Suppressor macrophage treated with lipopolysaccharide for 1 hour (primary cell): ENCODE results near the gene TOM1L2.
A peak's percentile ranks its signal among the peaks of the same experiment; 100 is the strongest.

Experiments used
- DNase-seq, 3 donors: peaks; one replicate each; pipeline ENCODE4 v3.0.0-alpha.2; 2020 to 2022

Gene TOM1L2

DNA sequence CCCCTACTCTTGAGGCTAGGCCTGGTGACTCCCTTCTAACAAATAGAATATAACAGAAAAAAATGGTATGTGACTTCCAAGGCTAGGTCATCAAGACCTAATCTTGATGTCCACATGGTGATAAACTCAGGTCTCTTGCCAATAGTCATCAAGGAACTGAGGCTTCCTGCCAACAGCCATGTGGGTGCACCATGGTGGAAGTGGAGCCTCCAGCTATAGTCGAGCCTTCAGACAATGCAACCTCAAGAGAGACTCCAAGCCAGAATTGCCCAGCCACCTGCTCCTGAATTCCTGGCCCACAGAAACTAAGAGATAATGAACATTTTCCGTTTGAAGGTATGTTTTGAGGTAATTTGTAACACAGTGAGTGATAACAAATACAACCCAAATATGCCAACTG, 79.5 kb downstream of the TOM1L2 start:
- no peak for DNase-seq

DNA sequence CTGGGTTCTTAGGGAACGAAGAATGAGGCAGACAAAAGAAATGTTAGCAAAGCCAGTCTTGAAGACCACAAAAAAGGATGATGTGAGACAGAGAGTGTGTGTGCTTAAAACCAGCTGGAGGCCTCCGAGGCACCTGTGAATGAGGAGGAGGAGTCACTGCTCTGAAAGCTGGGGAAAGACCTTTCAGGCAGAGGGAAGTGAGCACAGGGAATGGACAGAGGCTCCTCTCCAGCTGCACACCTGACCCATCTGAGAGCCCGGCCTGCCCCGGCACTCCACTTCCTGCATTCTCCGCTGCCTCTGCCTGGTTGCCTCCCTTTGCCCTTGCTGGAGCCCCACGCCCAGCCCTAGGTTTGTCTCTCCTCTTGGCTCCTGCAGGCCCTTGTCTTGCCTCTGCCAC, 80.2 kb downstream of the TOM1L2 start:
- no peak for DNase-seq

DNA sequence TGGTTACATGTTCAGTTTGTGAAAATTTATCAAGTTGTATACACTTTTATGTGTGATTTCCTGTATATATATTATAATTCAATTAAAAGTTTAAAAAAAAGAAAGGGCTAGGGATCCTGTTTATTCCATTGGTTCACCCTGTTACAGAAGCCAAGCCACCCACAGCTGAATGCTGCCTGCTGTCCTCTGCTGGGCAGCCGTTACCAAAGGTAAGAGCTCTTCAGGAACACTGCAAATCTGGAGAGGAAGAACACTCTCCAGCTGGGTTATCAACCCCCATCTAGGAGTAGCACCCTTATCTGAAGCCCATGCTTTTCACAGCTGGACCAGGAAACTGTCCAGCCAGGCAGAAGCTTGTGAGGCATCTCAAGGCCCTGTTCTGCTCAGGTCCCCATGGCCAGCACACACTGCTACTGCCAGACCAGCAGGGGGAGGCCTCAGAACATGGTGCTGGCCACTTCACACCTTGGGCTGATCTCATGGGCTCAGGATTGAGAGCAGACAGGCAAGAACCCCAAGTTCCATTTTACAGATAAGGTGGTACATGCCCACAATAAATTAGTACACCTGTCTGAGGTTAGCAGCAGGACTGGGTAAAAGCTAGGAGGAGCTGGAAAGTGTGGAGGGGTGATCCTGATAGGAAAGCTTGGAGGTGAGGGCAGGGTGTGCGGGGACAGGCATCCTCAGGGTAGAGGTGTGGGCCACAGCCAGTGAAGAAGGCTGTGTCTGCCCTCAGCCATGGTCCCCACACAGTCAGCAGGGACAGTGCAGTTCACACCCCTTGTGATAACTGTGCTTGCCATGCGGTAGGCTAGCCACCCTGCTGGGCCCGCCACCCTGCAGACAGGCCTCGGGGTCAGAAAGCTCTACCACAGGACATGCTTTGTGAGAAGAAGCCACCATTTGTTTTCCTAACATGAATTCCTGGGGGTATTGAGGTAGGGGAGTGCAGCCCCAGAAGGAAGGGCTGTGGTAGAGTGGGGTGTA, 81.1 kb downstream of the TOM1L2 start:
- peak; percentile 65 to 75 (median 70) for DNase-seq

DNA sequence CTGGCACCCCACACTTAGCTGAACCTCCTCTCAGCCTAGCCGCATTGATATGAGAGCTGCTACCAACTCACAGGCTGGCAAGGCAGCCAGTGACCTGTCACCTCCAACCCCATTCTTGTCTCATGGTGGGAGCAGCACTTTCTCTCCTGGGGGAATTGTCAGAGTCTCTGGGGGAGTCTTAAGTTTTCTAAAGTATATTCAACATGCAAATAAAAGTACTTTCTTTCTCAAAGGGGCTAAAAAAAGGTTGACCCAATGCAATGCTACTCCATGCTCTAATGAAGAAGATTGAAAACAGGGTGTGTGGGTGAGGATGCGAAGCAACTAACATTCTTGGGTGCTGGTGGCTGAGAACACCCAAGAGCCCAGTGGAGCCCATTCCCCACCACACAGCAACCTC, 82.3 kb downstream of the TOM1L2 start:
- DNase-seq: no peak

DNA sequence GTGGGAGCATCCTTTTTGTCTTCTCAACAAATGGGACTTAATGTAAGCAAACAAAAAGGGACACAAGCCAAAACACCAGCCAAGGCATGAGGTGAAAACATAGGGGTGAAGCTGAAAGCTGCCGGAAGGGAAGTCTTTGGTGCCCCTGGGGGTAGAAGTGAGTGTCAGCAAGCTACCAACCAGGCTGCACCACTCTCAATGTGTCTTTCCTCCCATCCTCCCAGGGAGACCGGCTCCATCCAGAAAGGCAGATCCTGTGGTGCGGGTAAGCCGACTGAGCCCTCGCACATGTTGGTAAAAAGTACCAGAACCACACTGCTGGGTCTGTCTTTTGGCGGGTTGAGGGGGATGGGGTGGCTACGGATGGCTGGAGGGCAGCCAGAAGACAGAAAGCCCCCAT, 83.4 kb downstream of the TOM1L2 start:
- no peak for DNase-seq

DNA sequence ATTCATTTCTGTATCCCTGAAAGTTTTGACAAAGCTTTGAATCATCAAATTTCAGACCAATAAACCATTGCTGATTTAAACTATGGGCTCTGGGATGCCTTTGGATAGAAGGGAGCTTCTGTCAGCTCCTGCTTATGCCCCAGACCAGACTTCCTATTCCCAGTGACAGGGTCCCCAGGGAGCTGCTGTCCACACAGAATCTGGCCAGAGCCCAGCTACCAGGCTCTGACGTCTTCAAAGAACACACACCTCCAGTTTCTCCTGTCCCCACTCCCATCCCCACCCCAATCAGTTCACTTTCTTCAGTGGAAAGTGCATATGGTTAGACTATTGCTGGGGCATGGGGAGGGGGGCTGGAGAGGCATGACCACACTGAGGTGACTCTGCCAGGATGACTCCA, 83.8 kb downstream of the TOM1L2 start:
- DNase-seq: no peak

GRCh38 chr17:17887752-17888304, 84.4 kb downstream of the TOM1L2 start:
- no peak for DNase-seq

GRCh38 chr17:17886726-17887125, 85.5 kb downstream of the TOM1L2 start:
- no peak for DNase-seq

GRCh38 chr17:17886226-17886625, 86.0 kb downstream of the TOM1L2 start:
- DNase-seq: no peak

GRCh38 chr17:17884391-17885357, 87.5 kb downstream of the TOM1L2 start:
- DNase-seq: no peak

- no peak for DNase-seq
Measured at GRCh38 chr17:17883801-17884200, 88.4 kb downstream of the TOM1L2 start.

- DNase-seq: no peak
Measured at GRCh38 chr17:17882082-17882581, 90.1 kb downstream of the TOM1L2 start.

GRCh38 chr17:17880577-17881196, 91.5 kb downstream of the TOM1L2 start:
- peak; percentile 21 to 47 (median 26) for DNase-seq

DNA sequence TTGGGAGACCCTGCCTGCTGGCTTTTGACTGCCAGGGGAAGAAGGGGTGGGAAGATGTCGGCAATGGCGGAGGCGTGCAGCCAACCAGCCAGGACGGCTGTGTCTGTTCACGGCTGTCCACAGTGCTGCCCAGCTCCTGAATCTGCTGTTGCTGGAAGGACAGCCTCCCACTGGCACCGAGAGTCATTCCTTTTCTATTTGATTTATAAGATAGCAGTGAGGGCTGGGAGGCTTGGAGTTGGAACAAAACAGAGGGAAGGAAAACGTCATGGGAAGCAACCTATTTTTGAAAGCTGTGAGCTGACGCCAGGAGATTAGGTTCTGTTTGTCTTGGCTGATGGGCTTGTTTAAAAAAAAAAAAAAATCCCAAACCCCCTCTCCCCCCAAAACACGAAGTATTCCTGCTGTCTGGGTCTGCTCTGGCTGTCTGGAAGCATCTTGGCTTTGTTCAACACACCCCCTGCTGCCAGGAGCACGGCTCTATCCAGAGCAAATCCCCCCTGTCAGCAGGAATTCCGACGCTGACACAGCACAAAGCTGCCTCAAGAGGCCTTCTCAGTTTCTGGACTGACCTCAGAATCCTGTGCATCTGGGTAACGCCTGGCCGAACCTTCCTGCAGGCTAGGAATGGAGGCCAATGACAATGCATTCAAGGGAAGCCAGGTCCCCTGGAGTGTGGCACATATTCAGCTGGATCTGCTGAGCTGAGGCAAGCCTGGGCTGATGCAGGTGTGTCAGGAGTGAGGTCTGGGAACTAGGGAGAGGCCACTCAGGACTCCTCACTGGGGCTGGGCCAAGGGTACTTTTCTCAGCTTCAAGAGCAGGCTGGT, 94.5 kb downstream of the TOM1L2 start:
- no peak for DNase-seq

GRCh38 chr17:17876959-17877528, 95.2 kb downstream of the TOM1L2 start:
- no peak for DNase-seq

DNA sequence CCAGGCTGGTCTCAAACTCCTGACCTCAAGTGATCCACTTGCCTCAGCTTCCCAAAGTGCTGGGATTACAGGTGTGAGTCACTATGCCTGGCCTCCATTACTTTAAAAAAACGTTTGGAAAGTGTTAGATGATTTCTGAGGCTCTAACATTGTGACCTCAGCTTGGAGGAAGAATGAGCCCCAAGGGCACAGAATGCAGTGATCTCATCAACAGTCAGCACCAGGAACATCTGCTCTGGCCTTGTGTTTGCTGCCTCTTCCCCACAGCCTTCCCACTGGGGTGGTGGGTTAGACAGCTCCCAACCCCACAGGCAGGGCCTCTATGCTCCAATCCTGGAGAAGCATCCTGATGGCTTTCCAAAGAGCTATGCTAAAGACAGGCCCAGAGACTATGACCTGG, 97.7 kb downstream of the TOM1L2 start:
- no peak for DNase-seq

- no peak for DNase-seq
Measured at GRCh38 chr17:17873450-17873991, 98.7 kb downstream of the TOM1L2 start.

- no peak for DNase-seq
Measured at GRCh38 chr17:17872547-17873345, 99.5 kb downstream of the TOM1L2 start.

- DNase-seq: no peak
Measured at GRCh38 chr17:17871913-17872312, 100.3 kb downstream of the TOM1L2 start.

DNA sequence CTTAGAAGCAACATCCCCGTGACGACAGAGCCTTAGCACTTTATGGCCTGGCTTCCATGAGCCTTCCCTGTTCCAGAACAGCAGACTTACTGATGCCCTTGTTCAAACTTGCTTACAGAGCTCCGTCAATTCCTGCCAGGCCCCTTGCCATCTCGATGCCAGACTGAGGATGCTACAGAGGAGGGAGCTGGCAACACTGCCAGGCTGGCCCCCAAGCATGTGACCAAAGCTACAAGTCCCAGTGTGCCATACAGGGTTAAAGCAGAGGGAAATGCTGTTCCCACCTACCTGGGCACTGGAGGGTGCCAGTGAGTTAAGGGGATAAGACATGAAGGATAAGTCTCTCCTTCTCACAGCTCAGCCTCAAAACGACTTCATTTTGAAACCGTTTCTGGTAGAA, 102.0 kb downstream of the TOM1L2 start:
- DNase-seq: no peak
